Esophagus muscularis mucosa (tissue), 3 donors: ENCODE results near the gene MAP2K5.

Source experiments
- POLR2A ChIP-seq: fragments of 450-650 bp; IDR thresholded peaks from one replicate; pipeline ENCODE4 v1.6.1; 2017; ENCODE audit warnings: antibody characterized with exemption, moderate library complexity, mild to moderate bottlenecking, low read depth
- POLR2AphosphoS5 ChIP-seq, 2 donors: sonication (generic); formaldehyde crosslinking; IDR thresholded peaks; one replicate each; pipeline ENCODE4 v1.6.1; 2017; ENCODE audit warnings: antibody characterized with exemption in 2 of 2
- TF ChIP-seq, protein P1 (sequence below), 3 experiments: fragments of 200-600 bp in 2 of 3; fragments of 450-650 bp in 1 of 3; sonication (generic) in 2 of 3; IDR thresholded peaks; one replicate each; pipeline ENCODE4 v1.5.1; 2017 to 2019; ENCODE audit warnings: antibody characterized with exemption in 3 of 3, mild to moderate bottlenecking in 2 of 3, moderate library complexity in 1 of 3

- TF ChIP-seq POLR2A = no peak
- TF ChIP-seq, protein P1, sequence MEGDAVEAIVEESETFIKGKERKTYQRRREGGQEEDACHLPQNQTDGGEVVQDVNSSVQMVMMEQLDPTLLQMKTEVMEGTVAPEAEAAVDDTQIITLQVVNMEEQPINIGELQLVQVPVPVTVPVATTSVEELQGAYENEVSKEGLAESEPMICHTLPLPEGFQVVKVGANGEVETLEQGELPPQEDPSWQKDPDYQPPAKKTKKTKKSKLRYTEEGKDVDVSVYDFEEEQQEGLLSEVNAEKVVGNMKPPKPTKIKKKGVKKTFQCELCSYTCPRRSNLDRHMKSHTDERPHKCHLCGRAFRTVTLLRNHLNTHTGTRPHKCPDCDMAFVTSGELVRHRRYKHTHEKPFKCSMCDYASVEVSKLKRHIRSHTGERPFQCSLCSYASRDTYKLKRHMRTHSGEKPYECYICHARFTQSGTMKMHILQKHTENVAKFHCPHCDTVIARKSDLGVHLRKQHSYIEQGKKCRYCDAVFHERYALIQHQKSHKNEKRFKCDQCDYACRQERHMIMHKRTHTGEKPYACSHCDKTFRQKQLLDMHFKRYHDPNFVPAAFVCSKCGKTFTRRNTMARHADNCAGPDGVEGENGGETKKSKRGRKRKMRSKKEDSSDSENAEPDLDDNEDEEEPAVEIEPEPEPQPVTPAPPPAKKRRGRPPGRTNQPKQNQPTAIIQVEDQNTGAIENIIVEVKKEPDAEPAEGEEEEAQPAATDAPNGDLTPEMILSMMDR (IDR thresholded peaks at IDR 0.05) = no peak
- no peak for TF ChIP-seq POLR2AphosphoS5 (IDR thresholded peaks at IDR 0.05)
Observed at GRCh38 chr15:67821784-67822440, 279.4 kb downstream of the MAP2K5 start.
